ENCODE measurements around the gene TMEM132D. TPM values are rescaled to one million over a fixed set of nuclear protein-coding genes. Genes with fewer than 3 reads are reported as not detected.

Gene TMEM132D
- polyA plus RNA-seq, 1 experiment = not detected

GRCh38 chr12:129571901-129572494, 331.8 kb downstream of the TMEM132D start:
- peaks cover 45% of the 10 kb centered on the region for H3K9me3 ChIP-seq (ENCODE audit: control insufficient read depth, insufficient read depth, low read length)
- TF ChIP-seq, protein P1, sequence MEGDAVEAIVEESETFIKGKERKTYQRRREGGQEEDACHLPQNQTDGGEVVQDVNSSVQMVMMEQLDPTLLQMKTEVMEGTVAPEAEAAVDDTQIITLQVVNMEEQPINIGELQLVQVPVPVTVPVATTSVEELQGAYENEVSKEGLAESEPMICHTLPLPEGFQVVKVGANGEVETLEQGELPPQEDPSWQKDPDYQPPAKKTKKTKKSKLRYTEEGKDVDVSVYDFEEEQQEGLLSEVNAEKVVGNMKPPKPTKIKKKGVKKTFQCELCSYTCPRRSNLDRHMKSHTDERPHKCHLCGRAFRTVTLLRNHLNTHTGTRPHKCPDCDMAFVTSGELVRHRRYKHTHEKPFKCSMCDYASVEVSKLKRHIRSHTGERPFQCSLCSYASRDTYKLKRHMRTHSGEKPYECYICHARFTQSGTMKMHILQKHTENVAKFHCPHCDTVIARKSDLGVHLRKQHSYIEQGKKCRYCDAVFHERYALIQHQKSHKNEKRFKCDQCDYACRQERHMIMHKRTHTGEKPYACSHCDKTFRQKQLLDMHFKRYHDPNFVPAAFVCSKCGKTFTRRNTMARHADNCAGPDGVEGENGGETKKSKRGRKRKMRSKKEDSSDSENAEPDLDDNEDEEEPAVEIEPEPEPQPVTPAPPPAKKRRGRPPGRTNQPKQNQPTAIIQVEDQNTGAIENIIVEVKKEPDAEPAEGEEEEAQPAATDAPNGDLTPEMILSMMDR (IDR thresholded peaks at IDR 0.05; ENCODE audit: low read depth, low read length) = no peak
- no peak for DNase-seq (ENCODE audit: low read depth, low spot score)
- no peaks in the 10 kb centered on the region for H3K27me3 ChIP-seq (ENCODE audit: control insufficient read depth, insufficient read depth, low read length)
- ChIA-PET POLR2A (no interaction called here), CTCF (no interaction called here)
- H3K27ac ChIP-seq (ENCODE audit: low read depth, low read length) = no peak overlapping the region
- no peak overlapping the region for H3K4me3 ChIP-seq (ENCODE audit: low read depth, low read length)

DNA sequence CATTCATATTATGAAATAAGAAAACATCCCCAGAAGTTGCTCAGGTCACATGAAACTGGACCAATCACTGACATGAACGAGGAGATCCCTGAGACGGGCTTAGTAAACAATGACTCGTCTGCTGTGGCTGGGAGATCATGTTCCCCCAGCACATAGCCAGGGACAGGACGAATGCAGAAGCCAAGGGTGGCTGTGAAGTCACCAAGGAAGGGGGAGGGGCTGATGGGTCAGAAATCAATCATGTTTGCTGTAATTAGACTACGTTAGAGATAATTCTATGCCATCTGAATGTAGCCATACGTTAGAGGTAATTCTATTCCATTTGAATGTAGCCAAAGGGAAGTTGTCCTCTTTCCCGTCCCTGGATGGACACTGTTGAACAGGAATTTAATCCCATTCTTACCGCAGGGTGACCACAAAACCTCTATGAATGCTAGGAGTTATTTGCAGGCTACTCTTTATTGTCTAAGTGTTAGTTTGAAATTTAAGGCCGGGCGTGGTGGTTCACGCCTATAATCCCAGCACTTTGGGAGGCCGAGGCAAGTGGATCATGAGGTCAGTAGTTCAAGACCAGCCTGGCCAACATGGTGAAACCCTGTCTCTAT, 332.9 kb downstream of the TMEM132D start:
- no peaks in the 10 kb centered on the region for H3K27me3 ChIP-seq (ENCODE audit: control insufficient read depth, insufficient read depth, low read length)
- H3K27ac ChIP-seq (ENCODE audit: low read depth, low read length) = no peak overlapping the region
- TF ChIP-seq, protein P1 (IDR thresholded peaks at IDR 0.05; ENCODE audit: low read depth, low read length) = no peak
- H3K4me3 ChIP-seq (ENCODE audit: low read depth, low read length) = no peak overlapping the region
- H3K9me3 ChIP-seq (ENCODE audit: control insufficient read depth, insufficient read depth, low read length) = peaks cover 40% of the 10 kb centered on the region
- DNase-seq (ENCODE audit: low read depth, low spot score) = no peak
- ChIA-PET POLR2A (no interaction called here), CTCF (no interaction called here)

- Histone ChIP-seq H3K27ac (ENCODE audit: low read depth, low read length) (no peak overlapping the region), H3K9me3 (ENCODE audit: control insufficient read depth, insufficient read depth, low read length) (peaks cover 25% of the 10 kb centered on the region), H3K27me3 (ENCODE audit: control insufficient read depth, insufficient read depth, low read length) (no peaks in the 10 kb centered on the region), H3K4me3 (ENCODE audit: low read depth, low read length) (no peak overlapping the region)
- ChIA-PET CTCF (no interaction called here), POLR2A (no interaction called here)
- DNase-seq (ENCODE audit: low read depth, low spot score) = no peak
- TF ChIP-seq, protein P1 (IDR thresholded peaks at IDR 0.05; ENCODE audit: low read depth, low read length) = no peak
These were observed 337.0 kb downstream of the TMEM132D start for GRCh38 chr12:129566800-129567199.

DNA sequence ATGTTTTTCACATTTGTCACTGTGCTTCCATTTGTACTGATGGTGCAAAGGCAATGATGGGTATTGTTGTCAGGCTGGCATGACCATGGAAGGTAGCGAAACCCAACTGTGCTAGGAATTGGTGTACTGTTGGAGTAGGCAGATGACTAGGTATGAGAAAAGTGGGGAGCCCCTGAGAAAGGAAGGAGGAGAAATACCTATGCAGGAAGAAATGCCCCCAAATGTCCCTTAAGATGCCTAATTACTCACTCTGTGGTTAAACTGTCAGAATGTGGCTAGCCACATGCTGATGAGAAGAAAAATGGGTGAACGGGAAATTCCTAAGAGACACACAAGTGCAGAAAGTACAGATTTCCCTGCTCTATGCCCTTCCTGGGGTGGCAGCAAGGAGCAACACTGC, 339.1 kb downstream of the TMEM132D start:
- DNase-seq (ENCODE audit: low read depth, low spot score) = no peak
- no peaks in the 10 kb centered on the region for H3K27me3 ChIP-seq (ENCODE audit: control insufficient read depth, insufficient read depth, low read length)
- TF ChIP-seq, protein P1 (IDR thresholded peaks at IDR 0.05; ENCODE audit: low read depth, low read length) = no peak
- H3K9me3 ChIP-seq (ENCODE audit: control insufficient read depth, insufficient read depth, low read length) = peaks cover 21% of the 10 kb centered on the region
- CTCF ChIA-PET = no interaction called here
- POLR2A ChIA-PET = no interaction called here
- H3K27ac ChIP-seq (ENCODE audit: low read depth, low read length) = no peak overlapping the region
- no peak overlapping the region for H3K4me3 ChIP-seq (ENCODE audit: low read depth, low read length)

GRCh38 chr12:129563266-129563665, 340.6 kb downstream of the TMEM132D start:
- no peak overlapping the region for H3K4me3 ChIP-seq (ENCODE audit: low read depth, low read length)
- DNase-seq (ENCODE audit: low read depth, low spot score) = no peak
- no peak overlapping the region for H3K27ac ChIP-seq (ENCODE audit: low read depth, low read length)
- ChIA-PET CTCF (no interaction called here), POLR2A (no interaction called here)
- peaks cover 25% of the 10 kb centered on the region for H3K9me3 ChIP-seq (ENCODE audit: control insufficient read depth, insufficient read depth, low read length)
- TF ChIP-seq, protein P1 (IDR thresholded peaks at IDR 0.05; ENCODE audit: low read depth, low read length) = no peak
- H3K27me3 ChIP-seq (ENCODE audit: control insufficient read depth, insufficient read depth, low read length) = no peaks in the 10 kb centered on the region

Data from AG04450 (cell line).